ENCODE measurements around the gene TMEM168. TPM values are rescaled to one million over a fixed set of nuclear protein-coding genes. Genes with fewer than 3 reads are reported as not detected.
"Not testable (repeated sequence)": the region's sequence is repeated elsewhere in the genome, so short reads cannot be mapped to it uniquely, and the experiment has no call there.

Gene TMEM168, protein sequence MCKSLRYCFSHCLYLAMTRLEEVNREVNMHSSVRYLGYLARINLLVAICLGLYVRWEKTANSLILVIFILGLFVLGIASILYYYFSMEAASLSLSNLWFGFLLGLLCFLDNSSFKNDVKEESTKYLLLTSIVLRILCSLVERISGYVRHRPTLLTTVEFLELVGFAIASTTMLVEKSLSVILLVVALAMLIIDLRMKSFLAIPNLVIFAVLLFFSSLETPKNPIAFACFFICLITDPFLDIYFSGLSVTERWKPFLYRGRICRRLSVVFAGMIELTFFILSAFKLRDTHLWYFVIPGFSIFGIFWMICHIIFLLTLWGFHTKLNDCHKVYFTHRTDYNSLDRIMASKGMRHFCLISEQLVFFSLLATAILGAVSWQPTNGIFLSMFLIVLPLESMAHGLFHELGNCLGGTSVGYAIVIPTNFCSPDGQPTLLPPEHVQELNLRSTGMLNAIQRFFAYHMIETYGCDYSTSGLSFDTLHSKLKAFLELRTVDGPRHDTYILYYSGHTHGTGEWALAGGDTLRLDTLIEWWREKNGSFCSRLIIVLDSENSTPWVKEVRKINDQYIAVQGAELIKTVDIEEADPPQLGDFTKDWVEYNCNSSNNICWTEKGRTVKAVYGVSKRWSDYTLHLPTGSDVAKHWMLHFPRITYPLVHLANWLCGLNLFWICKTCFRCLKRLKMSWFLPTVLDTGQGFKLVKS
- total RNA-seq: 10 to 100 TPM in 7 of 8 experiments, 1 to 10 TPM in 1; 6.7 to 29.7 (median 14.3) TPM

DNA sequence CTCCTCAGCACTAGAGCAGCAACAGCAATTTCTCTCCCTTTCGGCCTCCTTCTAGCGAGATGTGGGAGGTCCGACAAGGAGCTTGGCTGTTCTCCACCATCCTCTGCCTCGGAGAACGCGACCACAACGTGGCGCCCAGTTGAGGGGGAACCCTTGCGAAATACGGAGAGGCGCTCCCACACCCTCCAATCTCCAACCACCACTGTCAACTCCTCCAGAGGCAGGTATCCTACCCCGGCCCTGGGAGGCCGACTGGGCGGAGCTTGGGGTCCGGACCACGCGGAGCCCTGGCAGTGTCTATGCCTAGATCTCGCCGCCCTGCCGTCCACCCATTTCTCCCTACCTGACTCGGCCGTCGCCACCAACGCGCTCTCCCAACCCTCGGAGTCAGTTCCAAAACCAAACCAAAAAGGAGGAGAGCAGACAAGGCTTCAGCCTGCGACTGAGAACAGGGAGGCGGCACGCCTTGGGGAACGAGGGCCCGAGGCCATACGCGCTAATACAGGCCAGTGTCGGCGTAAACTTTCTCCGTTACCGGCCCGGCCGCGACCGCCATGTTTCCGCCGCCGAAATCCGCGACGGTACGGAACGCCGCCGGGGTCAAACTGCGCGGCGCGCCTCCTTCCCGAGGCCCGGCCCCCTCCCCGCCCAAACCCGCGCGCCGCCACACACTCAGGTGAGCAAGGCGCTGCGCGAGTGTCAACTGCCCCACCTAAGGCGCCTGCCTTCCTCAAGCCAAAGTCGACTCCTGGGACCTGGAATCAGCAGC lies at the start of gene TMEM168:
TSS of gene TMEM168 (minus strand) at position 577 of the 769 bp plus-strand sequence. CDS start 5,568 bp downstream, outside the sequence.
- WGBS, 10 experiments: 0 to 30% (median 0%) methylated on average over 4 to 15 of the region's 67 CpGs; no CpG with 5 or more reads in 3 of the 10 experiments
- ATAC-seq (replicated peaks in 6 of 8): peak; percentile 88 to 94 (median 92)
- H3K27ac ChIP-seq: peak within 1 kb of the TSS; percentile 84 to 89
- peaks cover 9 to 11% of the 10 kb centered on the region in 2 donors for H3K4me1 ChIP-seq (replicated peaks in 1 of 2)
- H3K4me3 ChIP-seq: peak within 1 kb of the TSS; percentile 64 to 93 (median 69)
- in situ Hi-C loops (cut with MboI; ENCODE audit: low pct_unique_long_range_greater_than_20kb in 2 of 9, low sequenced_read_pairs in 9 of 9, unreplicated experiment in 9 of 9): no loop called here

DNA sequence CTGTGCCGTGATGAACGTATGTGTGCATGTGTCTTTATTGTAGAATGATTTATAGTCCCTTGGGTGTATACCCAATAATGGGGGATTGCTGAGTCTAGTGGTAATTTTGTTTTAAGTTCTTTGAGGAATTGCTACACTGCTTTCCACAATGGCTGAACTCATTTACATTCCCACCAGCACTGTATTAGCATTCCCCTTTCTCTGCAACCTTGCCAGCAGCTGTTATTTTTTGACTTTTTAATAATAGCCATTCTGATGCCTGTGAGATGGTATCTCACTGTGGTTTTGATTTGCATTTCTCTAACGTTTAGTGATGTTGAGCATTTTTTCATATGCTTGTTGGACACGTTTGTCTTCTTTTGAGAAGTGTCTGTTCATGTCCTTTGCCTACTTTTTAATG lies 45.7 kb upstream of the TMEM168 start:
- in situ Hi-C loops (cut with MboI; ENCODE audit: low pct_unique_long_range_greater_than_20kb in 2 of 9, low sequenced_read_pairs in 9 of 9, unreplicated experiment in 9 of 9); H3K27ac ChIP-seq; H3K4me1 ChIP-seq (replicated peaks in 1 of 2); H3K4me3 ChIP-seq: not testable (repeated sequence)
- WGBS, 10 experiments: 38 to 100% (median 71%) methylated on average over 2 to 4 of the region's 4 CpGs
- peak in 2 of 8 experiments; percentile 65 to 79 for ATAC-seq (replicated peaks in 6 of 8)

DNA sequence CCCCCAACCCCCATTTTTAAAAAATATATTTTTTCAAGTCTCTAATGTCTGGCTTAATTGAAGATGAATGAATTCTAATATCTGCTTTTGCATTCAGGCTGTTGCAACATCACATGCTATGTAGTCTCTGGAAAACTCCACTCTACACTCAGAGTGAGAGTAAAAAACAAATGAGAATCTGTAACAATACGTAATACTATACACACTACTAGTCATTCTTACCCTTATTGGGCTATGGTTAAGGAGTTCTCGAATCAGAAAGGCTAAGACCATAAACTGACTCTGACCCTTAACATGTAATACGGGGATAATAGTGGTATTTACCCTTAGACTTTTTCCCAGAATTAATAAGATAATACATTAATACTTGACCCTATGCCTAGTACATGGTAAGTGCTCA lies 42.9 kb upstream of the TMEM168 start:
- no peak for ATAC-seq (replicated peaks in 6 of 8)
- no peak overlapping the region for H3K27ac ChIP-seq
- no peaks in the 10 kb centered on the region for H3K4me1 ChIP-seq (replicated peaks in 1 of 2)
- in situ Hi-C loops (cut with MboI; ENCODE audit: low pct_unique_long_range_greater_than_20kb in 2 of 9, low sequenced_read_pairs in 9 of 9, unreplicated experiment in 9 of 9): no loop called here
- H3K4me3 ChIP-seq: no peak overlapping the region
- 40 to 100% (median 87%) methylated on average over 1 to 3 of the region's 3 CpGs; no CpG with 5 or more reads in 2 of the 10 experiments for WGBS, 10 experiments

DNA sequence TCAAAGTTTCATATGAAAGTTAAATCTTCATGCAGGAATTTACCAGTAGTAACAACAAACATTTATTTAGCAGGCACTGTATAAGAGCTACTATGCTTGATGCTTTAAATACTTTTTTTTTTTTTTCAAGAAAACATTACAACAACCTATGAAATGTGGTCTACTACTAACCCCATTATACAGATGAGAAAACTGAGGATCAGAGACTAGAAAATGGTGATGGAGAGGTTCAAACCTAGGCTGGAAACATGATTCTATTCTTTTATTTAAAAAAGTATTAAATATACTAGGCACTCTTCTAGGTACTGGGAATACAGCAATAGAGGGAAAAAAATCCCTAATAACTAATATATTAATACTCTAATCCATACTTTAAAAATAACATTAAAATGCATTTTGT lies 40.6 kb upstream of the TMEM168 start:
- no peak for ATAC-seq (replicated peaks in 6 of 8)
- Histone ChIP-seq H3K4me1 (replicated peaks in 1 of 2) (no peaks in the 10 kb centered on the region), H3K27ac (no peak overlapping the region), H3K4me3 (no peak overlapping the region)
- in situ Hi-C loops (cut with MboI; ENCODE audit: low pct_unique_long_range_greater_than_20kb in 2 of 9, low sequenced_read_pairs in 9 of 9, unreplicated experiment in 9 of 9): no loop called here

DNA sequence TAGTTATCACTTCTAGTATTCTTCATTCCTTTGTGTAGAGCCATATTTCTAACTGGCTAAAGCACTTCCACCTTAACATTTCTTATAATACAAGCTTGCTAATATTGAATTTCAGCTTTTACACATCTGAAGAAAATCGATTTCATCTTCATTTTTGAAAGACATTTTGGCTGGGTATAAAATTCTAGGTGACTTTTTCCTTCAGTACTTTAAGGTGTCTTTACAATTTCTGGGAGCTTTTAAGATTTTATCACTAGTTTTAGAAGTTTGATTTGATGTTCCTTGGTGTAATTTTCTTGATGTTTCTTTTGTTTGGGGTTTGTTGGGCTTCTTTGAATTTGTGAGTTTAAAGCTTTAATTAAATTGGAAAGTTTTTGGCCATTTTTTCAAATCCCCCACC lies 38.5 kb upstream of the TMEM168 start:
- Histone ChIP-seq H3K4me1 (replicated peaks in 1 of 2) (no peaks in the 10 kb centered on the region), H3K4me3 (no peak overlapping the region), H3K27ac (no peak overlapping the region)
- ATAC-seq (replicated peaks in 6 of 8): no peak
- whole genome bisulfite sequencing, 10 experiments: 30 to 100% (median 79%) methylated on average over 1 of the region's 1 CpG
- in situ Hi-C loops (cut with MboI; ENCODE audit: low pct_unique_long_range_greater_than_20kb in 2 of 9, low sequenced_read_pairs in 9 of 9, unreplicated experiment in 9 of 9): no loop called here

DNA sequence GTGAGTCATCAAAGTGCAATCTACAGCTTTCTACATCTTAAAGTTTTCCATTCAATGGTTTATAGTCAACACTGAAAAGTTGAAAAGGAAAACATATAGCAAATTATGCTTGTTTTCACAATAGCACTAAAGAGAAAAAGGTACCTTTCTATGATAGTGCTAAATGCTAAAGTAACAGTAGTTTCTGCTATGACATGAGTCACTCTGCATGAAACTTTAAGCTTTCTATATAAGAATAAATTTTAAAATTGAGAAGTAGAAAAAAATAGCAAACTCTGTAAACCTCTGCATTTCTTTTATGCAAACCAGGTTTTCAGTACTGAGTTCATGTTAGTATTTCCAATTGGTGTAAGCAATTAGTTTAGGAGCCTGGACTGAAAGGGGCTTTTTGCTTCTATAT lies 31.2 kb upstream of the TMEM168 start:
- ATAC-seq (replicated peaks in 6 of 8): no peak
- in situ Hi-C loops (cut with MboI; ENCODE audit: low pct_unique_long_range_greater_than_20kb in 2 of 9, low sequenced_read_pairs in 9 of 9, unreplicated experiment in 9 of 9): no loop called here
- Histone ChIP-seq H3K4me3 (no peak overlapping the region), H3K27ac (no peak overlapping the region), H3K4me1 (replicated peaks in 1 of 2) (no peaks in the 10 kb centered on the region)

DNA sequence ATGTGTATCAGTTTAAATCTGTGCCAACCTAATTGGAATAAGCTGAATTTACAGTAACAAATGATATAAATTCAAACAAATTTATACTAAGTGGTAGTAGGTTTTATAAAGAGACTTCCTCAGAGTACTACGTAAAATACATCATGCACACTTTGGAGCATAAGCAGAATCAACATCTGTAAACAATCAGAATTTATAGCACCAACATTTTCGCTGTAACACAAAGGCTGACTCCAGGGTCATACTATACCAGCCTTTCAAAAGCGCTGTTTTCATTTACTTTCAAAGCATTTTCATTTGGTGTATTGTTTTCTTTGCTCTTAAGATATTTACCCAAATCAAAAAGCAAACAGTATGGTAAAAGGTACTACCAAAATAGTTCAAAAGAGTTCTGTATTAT lies 29.3 kb upstream of the TMEM168 start:
- no peaks in the 10 kb centered on the region for H3K4me1 ChIP-seq (replicated peaks in 1 of 2)
- H3K27ac ChIP-seq: no peak overlapping the region
- no peak for ATAC-seq (replicated peaks in 6 of 8)
- in situ Hi-C loops (cut with MboI; ENCODE audit: low pct_unique_long_range_greater_than_20kb in 2 of 9, low sequenced_read_pairs in 9 of 9, unreplicated experiment in 9 of 9): no loop called here
- WGBS, 10 experiments: 13 to 100% (median 80%) methylated on average over 1 to 3 of the region's 3 CpGs; no CpG with 5 or more reads in 1 of the 10 experiments
- H3K4me3 ChIP-seq: no peak overlapping the region

DNA sequence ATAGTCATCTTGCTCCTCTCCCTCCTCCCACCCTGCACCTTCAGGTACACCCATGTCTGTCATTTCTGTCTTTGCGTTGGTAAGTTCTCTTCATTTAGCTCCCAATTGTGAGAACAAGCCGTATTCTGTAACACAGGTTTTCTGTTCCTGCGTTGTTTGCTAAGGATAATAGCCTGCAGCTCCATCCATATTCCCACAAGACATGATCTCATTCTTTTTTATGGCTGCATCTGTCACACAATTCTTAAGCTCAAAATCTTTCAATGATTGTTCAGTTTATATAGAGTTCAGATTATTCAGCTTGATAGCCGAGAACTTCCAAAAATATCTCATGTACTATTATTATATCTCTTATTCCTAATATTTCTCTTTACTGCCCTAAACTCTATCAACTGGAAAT lies 16.0 kb upstream of the TMEM168 start:
- H3K4me3 ChIP-seq: no peak overlapping the region
- WGBS, 10 experiments: 17 to 95% (median 63%) methylated on average over 1 to 4 of the region's 4 CpGs
- no peak overlapping the region for H3K27ac ChIP-seq
- peaks cover 0 to 8% of the 10 kb centered on the region in 2 donors for H3K4me1 ChIP-seq (replicated peaks in 1 of 2)
- in situ Hi-C loops (cut with MboI; ENCODE audit: low pct_unique_long_range_greater_than_20kb in 2 of 9, low sequenced_read_pairs in 9 of 9, unreplicated experiment in 9 of 9): no loop called here
- ATAC-seq (replicated peaks in 6 of 8): peak in 4 of 8 experiments; percentile 23 to 57 (median 30)

DNA sequence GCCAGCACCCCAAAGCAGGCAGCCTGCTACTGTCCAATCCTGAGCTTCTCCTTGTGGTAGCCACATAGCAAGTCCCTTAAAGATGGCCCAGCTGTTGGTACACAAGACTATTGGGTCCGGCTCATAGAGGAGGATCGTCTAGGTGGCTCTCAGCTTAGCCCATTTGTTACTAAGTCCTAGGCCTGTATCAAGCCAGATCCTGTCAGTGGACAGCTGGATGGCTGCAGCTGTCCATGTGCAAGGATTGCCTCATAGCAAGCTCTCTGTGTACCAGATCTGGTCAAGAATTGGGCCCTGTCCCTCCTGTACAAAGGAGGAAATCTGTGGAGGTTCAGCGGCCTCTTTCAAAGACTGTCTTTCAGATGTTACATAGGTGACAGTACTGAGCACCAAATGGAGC lies 12.2 kb upstream of the TMEM168 start:
- Histone ChIP-seq H3K27ac (no peak overlapping the region), H3K4me1 (replicated peaks in 1 of 2) (peaks cover 0 to 8% of the 10 kb centered on the region in 2 donors), H3K4me3 (no peak overlapping the region)
- no peak for ATAC-seq (replicated peaks in 6 of 8)
- in situ Hi-C loops (cut with MboI; ENCODE audit: low pct_unique_long_range_greater_than_20kb in 2 of 9, low sequenced_read_pairs in 9 of 9, unreplicated experiment in 9 of 9): no loop called here
- 40 to 100% (median 95%) methylated on average over 1 to 2 of the region's 3 CpGs; no CpG with 5 or more reads in 4 of the 10 experiments for WGBS, 10 experiments

DNA sequence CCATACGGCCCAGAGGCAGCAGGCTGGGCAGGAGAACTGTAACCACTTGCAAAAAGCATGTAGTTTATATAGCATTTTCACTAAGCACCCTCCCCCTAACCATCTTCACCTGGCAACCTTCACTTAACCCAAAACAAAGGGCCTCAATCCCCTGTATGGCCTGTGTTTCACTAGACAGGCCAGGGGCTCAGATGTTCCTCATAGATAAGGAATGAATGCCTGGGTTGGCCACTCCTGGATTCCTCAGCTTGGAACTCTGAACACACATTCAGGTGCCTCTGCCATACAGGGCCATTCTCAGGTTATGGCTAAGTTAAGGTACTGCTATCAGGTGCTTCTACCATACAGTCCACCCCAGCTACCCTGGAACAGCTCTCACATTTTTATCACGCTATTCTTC lies 10.3 kb upstream of the TMEM168 start:
- WGBS, 10 experiments: 33 to 100% (median 90%) methylated on average over 1 of the region's 2 CpGs; no CpG with 5 or more reads in 6 of the 10 experiments
- ATAC-seq (replicated peaks in 6 of 8): no peak
- H3K4me3 ChIP-seq: no peak overlapping the region
- peaks cover 0 to under 1% of the 10 kb centered on the region in 2 donors for H3K4me1 ChIP-seq (replicated peaks in 1 of 2)
- no peak overlapping the region for H3K27ac ChIP-seq
- in situ Hi-C loops (cut with MboI; ENCODE audit: low pct_unique_long_range_greater_than_20kb in 2 of 9, low sequenced_read_pairs in 9 of 9, unreplicated experiment in 9 of 9): no loop called here

DNA sequence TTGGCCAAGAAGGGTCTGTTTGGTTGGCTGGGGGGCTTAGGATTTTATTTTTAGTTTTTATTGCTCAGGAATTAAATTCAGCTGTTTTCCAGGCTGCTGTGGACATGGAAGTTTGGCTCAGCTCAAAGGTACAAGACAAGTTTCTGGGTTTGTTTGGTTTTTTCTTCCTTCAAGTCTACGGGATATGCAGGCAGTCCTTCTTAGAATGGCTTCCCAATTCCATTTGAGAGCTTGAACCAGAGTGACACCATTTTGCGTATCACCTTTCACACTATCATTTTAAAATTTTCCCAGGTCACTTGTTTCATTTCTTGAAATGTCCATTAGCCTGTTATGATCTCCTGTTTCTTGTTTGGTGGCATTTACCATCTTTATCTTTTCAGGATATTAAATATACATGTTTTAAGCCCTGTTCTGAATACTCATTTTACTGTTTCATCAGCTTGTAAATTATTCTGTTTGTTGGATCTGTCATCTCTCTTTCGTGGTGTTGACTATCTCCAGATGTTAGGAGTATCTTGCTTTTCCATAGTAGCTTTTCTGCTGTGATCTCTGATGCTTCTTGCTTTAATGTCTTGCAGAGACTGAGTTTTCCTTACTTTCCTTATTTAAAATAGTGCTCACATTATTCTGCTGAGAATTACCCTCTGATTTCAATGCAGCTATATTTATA lies 9.4 kb upstream of the TMEM168 start:
- H3K4me1 ChIP-seq (replicated peaks in 1 of 2): no peaks in the 10 kb centered on the region
- no peak overlapping the region for H3K27ac ChIP-seq
- no peak overlapping the region for H3K4me3 ChIP-seq
- ATAC-seq (replicated peaks in 6 of 8): peak in 3 of 8 experiments; percentile 16 to 48 (median 36)
- WGBS, 10 experiments: 7 to 92% (median 70%) methylated on average over 1 to 3 of the region's 3 CpGs
- in situ Hi-C loops (cut with MboI; ENCODE audit: low pct_unique_long_range_greater_than_20kb in 2 of 9, low sequenced_read_pairs in 9 of 9, unreplicated experiment in 9 of 9): no loop called here

DNA sequence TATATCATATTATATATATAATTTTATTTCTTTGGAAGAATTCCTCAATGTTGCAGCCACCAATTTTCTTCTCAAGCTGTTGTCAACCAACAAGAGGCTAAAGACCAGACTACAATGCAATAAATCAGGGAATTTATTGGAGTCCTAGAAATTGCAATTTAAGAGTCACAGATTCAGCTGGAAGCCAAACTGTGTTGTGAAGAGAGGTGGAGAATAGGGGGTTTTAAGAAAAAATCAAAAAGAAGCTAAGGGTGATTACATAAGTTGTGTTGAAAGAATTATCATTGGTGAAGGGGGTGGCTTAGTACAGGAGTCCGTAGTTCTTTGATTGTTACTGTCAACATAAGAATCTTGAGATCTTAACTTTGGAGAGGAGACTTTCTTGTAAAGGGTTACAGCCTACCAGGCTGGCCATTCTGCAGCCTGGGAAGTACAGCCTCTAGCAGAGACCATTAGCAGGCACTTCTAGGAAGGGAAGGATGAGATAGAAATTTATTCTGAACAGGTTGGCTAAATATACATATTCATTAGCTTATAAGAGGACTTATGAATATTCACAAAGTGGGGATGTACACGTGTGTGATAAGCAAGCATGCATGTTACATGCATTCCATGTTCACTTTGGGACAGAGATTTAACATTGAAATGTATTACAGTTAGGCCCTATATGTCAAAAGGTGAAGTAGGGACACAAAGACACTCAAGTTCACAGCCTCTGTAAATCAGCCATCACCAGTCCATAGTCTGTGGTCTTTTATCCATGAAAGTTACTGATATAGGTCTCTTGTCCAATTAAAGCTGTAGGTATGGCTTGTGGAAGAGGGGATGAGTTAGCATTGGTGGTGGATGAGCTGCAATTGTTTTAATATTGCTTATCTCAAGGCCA lies 8.3 kb upstream of the TMEM168 start:
- ATAC-seq (replicated peaks in 6 of 8): no peak
- no peak overlapping the region for H3K27ac ChIP-seq

More for the DNA sequence above, 8.3 kb upstream of the TMEM168 start:
- in situ Hi-C loops (cut with MboI; ENCODE audit: low pct_unique_long_range_greater_than_20kb in 2 of 9, low sequenced_read_pairs in 9 of 9, unreplicated experiment in 9 of 9): no loop called here
- H3K4me3 ChIP-seq: no peak overlapping the region
- H3K4me1 ChIP-seq (replicated peaks in 1 of 2): no peaks in the 10 kb centered on the region
- 50 to 80% (median 60%) methylated on average over 1 to 2 of the region's 2 CpGs; no CpG with 5 or more reads in 3 of the 10 experiments for WGBS, 10 experiments
